Measurements from ENCODE around the gene AKT1. TPM values are rescaled to one million over a fixed set of nuclear protein-coding genes. Genes with fewer than 3 reads are reported as not detected.

The AKT1 gene
- total RNA-seq, 2 experiments from 2014 or later, result 112 TPM

GRCh38 chr14:104805941-104806624, 10.5 kb upstream of the AKT1 start:
- H3K27ac Mint-ChIP-seq, result no peak overlapping the region
- peaks cover 8% of the 10 kb centered on the region for H3K4me1 Mint-ChIP-seq
- no peak for DNase-seq
- no peaks in the 10 kb centered on the region for H3K36me3 Mint-ChIP-seq
- H3K27me3 Mint-ChIP-seq, result no peaks in the 10 kb centered on the region
- no peak overlapping the region for H3K4me3 Mint-ChIP-seq
- H3K9me3 Mint-ChIP-seq, result no peaks in the 10 kb centered on the region

- no peak overlapping the region for H3K4me3 Mint-ChIP-seq
- peaks cover 8% of the 10 kb centered on the region for H3K4me1 Mint-ChIP-seq
- no peaks in the 10 kb centered on the region for H3K27me3 Mint-ChIP-seq
- H3K9me3 Mint-ChIP-seq, result no peaks in the 10 kb centered on the region
- DNase-seq, result no peak
- no peaks in the 10 kb centered on the region for H3K36me3 Mint-ChIP-seq
- H3K27ac Mint-ChIP-seq, result no peak overlapping the region
Measured at GRCh38 chr14:104805326-104805678, 9.8 kb upstream of the AKT1 start.

- H3K27ac Mint-ChIP-seq, result no peak overlapping the region
- no peak overlapping the region for H3K4me3 Mint-ChIP-seq
- no peak for DNase-seq
- peaks cover 10% of the 10 kb centered on the region for H3K4me1 Mint-ChIP-seq
- no peaks in the 10 kb centered on the region for H3K9me3 Mint-ChIP-seq
- no peaks in the 10 kb centered on the region for H3K36me3 Mint-ChIP-seq
- H3K27me3 Mint-ChIP-seq, result peaks cover 2% of the 10 kb centered on the region
Measured at GRCh38 chr14:104804481-104805325, 9.2 kb upstream of the AKT1 start.

- DNase-seq, result no peak
- H3K4me1 Mint-ChIP-seq, result peaks cover 12% of the 10 kb centered on the region
- H3K4me3 Mint-ChIP-seq, result no peak overlapping the region
- H3K27me3 Mint-ChIP-seq, result peaks cover 3% of the 10 kb centered on the region
- H3K9me3 Mint-ChIP-seq, result no peaks in the 10 kb centered on the region
- H3K27ac Mint-ChIP-seq, result no peak overlapping the region
- no peaks in the 10 kb centered on the region for H3K36me3 Mint-ChIP-seq
Measured at GRCh38 chr14:104803912-104804410, 8.4 kb upstream of the AKT1 start.

GRCh38 chr14:104803280-104803911, 7.8 kb upstream of the AKT1 start:
- no peak overlapping the region for H3K4me3 Mint-ChIP-seq
- H3K27ac Mint-ChIP-seq, result no peak overlapping the region
- no peak for DNase-seq
- no peaks in the 10 kb centered on the region for H3K9me3 Mint-ChIP-seq
- peaks cover 12% of the 10 kb centered on the region for H3K4me1 Mint-ChIP-seq
- no peaks in the 10 kb centered on the region for H3K36me3 Mint-ChIP-seq
- H3K27me3 Mint-ChIP-seq, result peaks cover 6% of the 10 kb centered on the region

GRCh38 chr14:104802394-104803184, 7.0 kb upstream of the AKT1 start:
- Mint-ChIP-seq H3K27me3 (peaks cover 10% of the 10 kb centered on the region), H3K9me3 (no peaks in the 10 kb centered on the region), H3K4me1 (peaks cover 12% of the 10 kb centered on the region), H3K4me3 (no peak overlapping the region), H3K36me3 (no peaks in the 10 kb centered on the region), H3K27ac (no peak overlapping the region)
- no peak for DNase-seq

- no peaks in the 10 kb centered on the region for H3K36me3 Mint-ChIP-seq
- no peaks in the 10 kb centered on the region for H3K9me3 Mint-ChIP-seq
- peak overlapping the region; percentile 84 for H3K4me3 Mint-ChIP-seq
- peaks cover 14% of the 10 kb centered on the region for H3K4me1 Mint-ChIP-seq
- H3K27ac Mint-ChIP-seq, result peak overlapping the region; percentile 63
- peaks cover 10% of the 10 kb centered on the region for H3K27me3 Mint-ChIP-seq
- no peak for DNase-seq
Measured at GRCh38 chr14:104801520-104802393, 6.2 kb upstream of the AKT1 start.

GRCh38 chr14:104800771-104801519, 5.4 kb upstream of the AKT1 start, which contains the start of gene ZBTB42:
ZBTB42 (plus strand) TSS chr14:104801101; CDS start chr14:104801198, 97 bp downstream.
- peaks cover 20% of the 10 kb centered on the region for H3K4me1 Mint-ChIP-seq

GRCh38 chr14:104800015-104800770, 4.6 kb upstream of the AKT1 start:
- Mint-ChIP-seq H3K27me3 (peaks cover 10% of the 10 kb centered on the region), H3K4me1 (peaks cover 20% of the 10 kb centered on the region), H3K27ac (peak overlapping the region; percentile 77), H3K9me3 (no peaks in the 10 kb centered on the region), H3K4me3 (peak overlapping the region; percentile 41), H3K36me3 (no peaks in the 10 kb centered on the region)
- peak; percentile 82 for DNase-seq

More at GRCh38 chr14:104800771-104801519, 5.4 kb upstream of the AKT1 start, which contains the start of gene ZBTB42:
- Mint-ChIP-seq H3K9me3 (no peaks in the 10 kb centered on the region), H3K27ac (peak within 1 kb of the TSS; percentile 77), H3K27me3 (peaks cover 10% of the 10 kb centered on the region), H3K36me3 (no peaks in the 10 kb centered on the region), H3K4me3 (peak within 1 kb of the TSS; percentile 84)
- DNase-seq, result peak; percentile 70

- H3K4me3 Mint-ChIP-seq, result peak overlapping the region; percentile 41
- H3K36me3 Mint-ChIP-seq, result no peaks in the 10 kb centered on the region
- DNase-seq, result no peak
- peaks cover 10% of the 10 kb centered on the region for H3K27me3 Mint-ChIP-seq
- H3K27ac Mint-ChIP-seq, result peak overlapping the region; percentile 77
- peaks cover 21% of the 10 kb centered on the region for H3K4me1 Mint-ChIP-seq
- no peaks in the 10 kb centered on the region for H3K9me3 Mint-ChIP-seq
Measured at GRCh38 chr14:104799244-104800014, 3.9 kb upstream of the AKT1 start.

GRCh38 chr14:104798300-104799243, 3.0 kb upstream of the AKT1 start:
- Mint-ChIP-seq H3K4me3 (no peak overlapping the region), H3K9me3 (no peaks in the 10 kb centered on the region), H3K4me1 (peaks cover 25% of the 10 kb centered on the region), H3K36me3 (no peaks in the 10 kb centered on the region), H3K27me3 (peaks cover 10% of the 10 kb centered on the region), H3K27ac (no peak overlapping the region)
- DNase-seq, result no peak

Measured in activated naive CD8-positive, alpha-beta T cell treated with anti-CD3 and anti-CD28 coated beads for 36 hours (primary cell).